ENCODE measurements around the gene ZBTB26.

Gene ZBTB26

GRCh38 chr9:122931226-122932121, at the start of gene ZBTB26:
ZBTB26 (minus strand) TSS chr9:122931512; CDS start chr9:122919934, 11,578 bp downstream.
- peak; percentile 79 for DNase-seq

- DNase-seq: no peak
Observed at GRCh38 chr9:122978601-122979000, 47.3 kb upstream of the ZBTB26 start.

- DNase-seq: no peak
Observed at GRCh38 chr9:122975196-122975595, 43.9 kb upstream of the ZBTB26 start.

GRCh38 chr9:122961139-122961538, 29.8 kb upstream of the ZBTB26 start:
- no peak for DNase-seq

GRCh38 chr9:122955961-122956360, 24.6 kb upstream of the ZBTB26 start:
- no peak for DNase-seq

GRCh38 chr9:122954253-122954691, 23.0 kb upstream of the ZBTB26 start:
- no peak for DNase-seq

- DNase-seq: no peak
Observed at GRCh38 chr9:122951056-122951455, 19.7 kb upstream of the ZBTB26 start.

GRCh38 chr9:122950263-122950662, 19.0 kb upstream of the ZBTB26 start:
- DNase-seq: no peak

- no peak for DNase-seq
Observed at GRCh38 chr9:122949696-122950095, 18.4 kb upstream of the ZBTB26 start.

GRCh38 chr9:122948313-122948712, 17.0 kb upstream of the ZBTB26 start:
- DNase-seq: no peak

- DNase-seq: no peak
Observed at GRCh38 chr9:122946461-122947005, 15.2 kb upstream of the ZBTB26 start.

- DNase-seq: no peak
Observed at GRCh38 chr9:122944960-122945888, 13.9 kb upstream of the ZBTB26 start.

- DNase-seq: no peak
Observed at GRCh38 chr9:122941582-122942234, 10.4 kb upstream of the ZBTB26 start.

- peak; percentile 97 for DNase-seq
Observed at GRCh38 chr9:122940749-122941581, 9.7 kb upstream of the ZBTB26 start, which contains the start of gene RABGAP1. RABGAP1 (plus strand) TSS chr9:122941020; CDS start chr9:122957060, 16,040 bp downstream.

GRCh38 chr9:122940454-122940748, 9.1 kb upstream of the ZBTB26 start:
- no peak for DNase-seq

- DNase-seq: no peak
Observed at GRCh38 chr9:122939601-122940000, 8.3 kb upstream of the ZBTB26 start.

- no peak for DNase-seq
Observed at GRCh38 chr9:122936883-122937282, 5.6 kb upstream of the ZBTB26 start.

GRCh38 chr9:122936464-122936863, 5.2 kb upstream of the ZBTB26 start:
- DNase-seq: no peak

GRCh38 chr9:122930541-122931225, 629 bp downstream of the ZBTB26 start:
- no peak for DNase-seq

GRCh38 chr9:122929796-122930354, 1.4 kb downstream of the ZBTB26 start:
- DNase-seq: no peak

GRCh38 chr9:122923947-122924346, 7.4 kb downstream of the ZBTB26 start:
- no peak for DNase-seq
